ENCODE results near the gene ASAP3.

GRCh38 chr1:23427550-23427949, 56.4 kb downstream of the ASAP3 start:
- TF ChIP-seq ZBTB34 (CRISPR knock-in tag; IDR thresholded peaks at IDR 0.05) (no peak), ZHX1 (CRISPR knock-in tag; IDR thresholded peaks at IDR 0.05; ENCODE audit: low read depth) (no peak), CTCF (CRISPR knock-in tag; IDR thresholded peaks at IDR 0.05) (no peak), ERF (CRISPR knock-in tag; IDR thresholded peaks at IDR 0.05) (no peak), ATF2 (CRISPR knock-in tag; IDR thresholded peaks at IDR 0.05) (no peak), ZNF710 (CRISPR knock-in tag; IDR thresholded peaks at IDR 0.05; ENCODE audit: borderline replicate concordance) (no peak), CREB1 (IDR thresholded peaks at IDR 0.05) (no peak), CREB1 (CRISPR knock-in tag; IDR thresholded peaks at IDR 0.05) (no peak), REST (IDR thresholded peaks at IDR 0.05; ENCODE audit: borderline replicate concordance in 1 of 2, low read depth in 1 of 2, low read length in 2 of 2) (peak in 1 of 2 experiments; percentile 85; a peak in 3 of 4 replicates), ZNF749 (CRISPR knock-in tag; IDR thresholded peaks at IDR 0.05; ENCODE audit: borderline replicate concordance) (no peak), SETDB1 (CRISPR knock-in tag; IDR thresholded peaks at IDR 0.05; ENCODE audit: borderline replicate concordance) (no peak)

Measured in HepG2 (cell line).